Liver (tissue), 3 donors: Measurements from ENCODE around the gene SECISBP2L.

Source experiments
- ATF3 ChIP-seq: IDR thresholded peaks from 2 replicates; pipeline ENCODE4 v1.6.1; 2016; ENCODE audit warnings: antibody characterized with exemption
- CTCF ChIP-seq: fragments of 150-350 bp; IDR thresholded peaks from 2 replicates; pipeline ENCODE4 v1.5.1; 2017; ENCODE audit warnings: improper control_type of control experiment, low read depth, low read length; ENCODE audit not compliant: missing input control
- MAX ChIP-seq: IDR thresholded peaks from 2 replicates; pipeline ENCODE4 v1.6.1; 2016; ENCODE audit warnings: antibody characterized with exemption
- RAD21 ChIP-seq, 2 donors: IDR thresholded peaks; 2 replicates each; pipeline ENCODE4 v1.6.1; 2016; ENCODE audit warnings: antibody characterized with exemption in 2 of 2, mild to moderate bottlenecking in 2 of 2
- RXRA ChIP-seq, 2 donors: IDR thresholded peaks; 2 replicates each; pipeline ENCODE4 v1.6.1; 2017 to 2018; ENCODE audit warnings: antibody characterized with exemption in 2 of 2, mild to moderate bottlenecking in 1 of 2
- TAF1 ChIP-seq: conservative IDR thresholded peaks from 2 replicates; pipeline ENCODE4 v1.6.1; 2016; ENCODE audit warnings: antibody characterized with exemption, mild to moderate bottlenecking
- YY1 ChIP-seq: IDR thresholded peaks from 2 replicates; pipeline ENCODE4 v1.6.1; 2016; ENCODE audit warnings: antibody characterized with exemption, mild to moderate bottlenecking
- donor health status: healthy.
- donor health status: healthy.

GRCh38 chr15:48978638-48979037, 67.6 kb downstream of the SECISBP2L start:
- no peak for TF ChIP-seq RAD21 (IDR thresholded peaks at IDR 0.05)
- TF ChIP-seq YY1 = no peak
- TF ChIP-seq ATF3 = no peak
- no peak for TF ChIP-seq CTCF
- no peak for TF ChIP-seq MAX
- TF ChIP-seq RXRA (IDR thresholded peaks at IDR 0.05) = no peak
- no peak for TF ChIP-seq TAF1
